HCT116 (cell line): ENCODE data around the gene EHMT1.

ENCODE experiments used
- EZH2 ChIP-seq: fragments of 200-600 bp; sonication (generic); IDR thresholded peaks from 2 replicates; pipeline ENCODE4 v1.6.1; 2017; ENCODE audit warnings: antibody characterized with exemption, mixed run types
- POLR2A ChIP-seq: IDR thresholded peaks from 2 replicates; pipeline ENCODE4 v1.7.0; 2011; ENCODE audit warnings: borderline replicate concordance; ENCODE audit not compliant: insufficient read depth, insufficient read length; ENCODE audit errors: extremely low read depth
- POLR2AphosphoS5 ChIP-seq: IDR thresholded peaks from 2 replicates; pipeline ENCODE4 v1.6.1; 2011; ENCODE audit warnings: mild to moderate bottlenecking, low read depth, low read length, moderate library complexity
- TF ChIP-seq, protein P1 (sequence below), 3 experiments: fragments of 200-600 bp in 1 of 3; sonication (generic) in 1 of 3; IDR thresholded peaks in 2 of 3; conservative IDR thresholded peaks in 1 of 3; 2 replicates each; pipeline ENCODE4 v1.5.1; 2012 to 2017; ENCODE audit warnings: low read depth in 2 of 3, low read length in 2 of 3, antibody characterized with exemption in 1 of 3, borderline replicate concordance in 1 of 3, control low read depth in 1 of 3, mild to moderate bottlenecking in 1 of 3, mixed read lengths in 1 of 3, mixed run types in 1 of 3, moderate library complexity in 1 of 3; ENCODE audit not compliant: insufficient read depth in 1 of 3

- TF ChIP-seq, protein P1, sequence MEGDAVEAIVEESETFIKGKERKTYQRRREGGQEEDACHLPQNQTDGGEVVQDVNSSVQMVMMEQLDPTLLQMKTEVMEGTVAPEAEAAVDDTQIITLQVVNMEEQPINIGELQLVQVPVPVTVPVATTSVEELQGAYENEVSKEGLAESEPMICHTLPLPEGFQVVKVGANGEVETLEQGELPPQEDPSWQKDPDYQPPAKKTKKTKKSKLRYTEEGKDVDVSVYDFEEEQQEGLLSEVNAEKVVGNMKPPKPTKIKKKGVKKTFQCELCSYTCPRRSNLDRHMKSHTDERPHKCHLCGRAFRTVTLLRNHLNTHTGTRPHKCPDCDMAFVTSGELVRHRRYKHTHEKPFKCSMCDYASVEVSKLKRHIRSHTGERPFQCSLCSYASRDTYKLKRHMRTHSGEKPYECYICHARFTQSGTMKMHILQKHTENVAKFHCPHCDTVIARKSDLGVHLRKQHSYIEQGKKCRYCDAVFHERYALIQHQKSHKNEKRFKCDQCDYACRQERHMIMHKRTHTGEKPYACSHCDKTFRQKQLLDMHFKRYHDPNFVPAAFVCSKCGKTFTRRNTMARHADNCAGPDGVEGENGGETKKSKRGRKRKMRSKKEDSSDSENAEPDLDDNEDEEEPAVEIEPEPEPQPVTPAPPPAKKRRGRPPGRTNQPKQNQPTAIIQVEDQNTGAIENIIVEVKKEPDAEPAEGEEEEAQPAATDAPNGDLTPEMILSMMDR (IDR thresholded peaks at IDR 0.05 in 2 of 3, conservative IDR thresholded peaks at IDR 0.05 in 1 of 3; ENCODE audit: borderline replicate concordance in 1 of 3, insufficient read depth in 1 of 3, low read depth in 2 of 3, low read length in 2 of 3) = no peak
- no peak for TF ChIP-seq POLR2A
- no peak for TF ChIP-seq POLR2AphosphoS5
- TF ChIP-seq EZH2 = no peak
These were observed 84.0 kb downstream of the EHMT1 start for GRCh38 chr9:137702615-137703379.
